HG03064 (cell line): ENCODE results near the gene MED4.

ENCODE experiments used
- ATAC-seq: cut with Tn5 transposase; IDR thresholded peaks from one replicate; pipeline ENCODE4 v1.9.1; 2021; ENCODE audit warnings: low read depth; ENCODE audit not compliant: unreplicated experiment

MED4 gene

GRCh38 chr13:48094781-48095502 lies at the start of gene MED4:
TSS of gene MED4 (minus strand) at chr13:48095104. CDS start at chr13:48095078, 26 bp downstream.
- ATAC-seq = peak; percentile 89

- ATAC-seq = no peak
These were observed 49.6 kb upstream of the MED4 start for GRCh38 chr13:48144413-48145035.

GRCh38 chr13:48142436-48142835 lies 47.5 kb upstream of the MED4 start:
- peak; percentile 87 for ATAC-seq

- ATAC-seq = no peak
These were observed 43.4 kb upstream of the MED4 start for GRCh38 chr13:48138270-48138669.

- no peak for ATAC-seq
These were observed 38.1 kb upstream of the MED4 start for GRCh38 chr13:48132961-48133360.

GRCh38 chr13:48131533-48131932 lies 36.6 kb upstream of the MED4 start:
- ATAC-seq = no peak

- ATAC-seq = peak; percentile 75
These were observed 32.3 kb upstream of the MED4 start for GRCh38 chr13:48126944-48127830.

GRCh38 chr13:48125794-48126228 lies 30.9 kb upstream of the MED4 start:
- no peak for ATAC-seq

GRCh38 chr13:48123812-48124211 lies 28.9 kb upstream of the MED4 start:
- ATAC-seq = no peak

GRCh38 chr13:48121733-48122132 lies 26.8 kb upstream of the MED4 start:
- ATAC-seq = no peak

- no peak for ATAC-seq
These were observed 25.3 kb upstream of the MED4 start for GRCh38 chr13:48120241-48120640.

GRCh38 chr13:48118030-48118429 lies 23.1 kb upstream of the MED4 start:
- ATAC-seq = no peak

- no peak for ATAC-seq
These were observed 21.9 kb upstream of the MED4 start for GRCh38 chr13:48116808-48117207.

GRCh38 chr13:48113756-48114130 lies 18.8 kb upstream of the MED4 start:
- ATAC-seq = no peak

- ATAC-seq = no peak
These were observed 18.2 kb upstream of the MED4 start for GRCh38 chr13:48112896-48113755.

GRCh38 chr13:48110931-48111721 lies 16.2 kb upstream of the MED4 start:
- no peak for ATAC-seq

- ATAC-seq = no peak
These were observed 15.4 kb upstream of the MED4 start for GRCh38 chr13:48110132-48110868.

- ATAC-seq = no peak
These were observed 13.2 kb upstream of the MED4 start for GRCh38 chr13:48108106-48108505.

GRCh38 chr13:48097793-48098192 lies 2.9 kb upstream of the MED4 start:
- ATAC-seq = no peak
